Testis (tissue), 2 donors: ENCODE results near the gene EVC.

ENCODE experiments used
- POLR2A ChIP-seq: fragments of 450-650 bp; IDR thresholded peaks from one replicate; pipeline ENCODE4 v1.6.1; 2017; ENCODE audit warnings: antibody characterized with exemption, mild to moderate bottlenecking, moderate library complexity
- TF ChIP-seq, protein P1 (sequence below), 3 experiments: fragments of 450-650 bp in 2 of 3; fragments of 200-600 bp in 1 of 3; sonication (generic) in 1 of 3; IDR thresholded peaks; one replicate each; pipeline ENCODE4 v1.5.1; 2016 to 2019; ENCODE audit warnings: antibody characterized with exemption in 3 of 3, mild to moderate bottlenecking in 2 of 3, moderate library complexity in 1 of 3

DNA sequence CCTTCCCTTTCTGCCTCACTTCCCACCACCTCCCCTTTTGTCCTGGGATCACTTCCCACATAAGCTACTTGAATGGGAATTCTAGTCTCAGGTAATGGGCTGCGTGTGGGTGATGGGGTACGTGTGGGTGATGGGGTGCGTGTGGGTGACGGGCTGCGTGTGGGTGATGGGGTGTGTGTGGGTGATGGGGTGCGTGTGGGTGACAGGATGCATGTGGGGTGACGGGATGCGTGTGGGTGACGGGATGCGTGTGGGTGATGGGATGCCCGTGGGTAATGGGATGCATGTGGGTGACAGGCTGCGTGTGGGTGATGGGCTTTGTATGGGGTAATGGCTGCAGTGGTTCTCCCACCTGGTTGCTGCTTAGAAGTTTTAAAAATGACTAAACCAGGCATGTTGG, 46.2 kb upstream of the EVC start:
- TF ChIP-seq, protein P1, sequence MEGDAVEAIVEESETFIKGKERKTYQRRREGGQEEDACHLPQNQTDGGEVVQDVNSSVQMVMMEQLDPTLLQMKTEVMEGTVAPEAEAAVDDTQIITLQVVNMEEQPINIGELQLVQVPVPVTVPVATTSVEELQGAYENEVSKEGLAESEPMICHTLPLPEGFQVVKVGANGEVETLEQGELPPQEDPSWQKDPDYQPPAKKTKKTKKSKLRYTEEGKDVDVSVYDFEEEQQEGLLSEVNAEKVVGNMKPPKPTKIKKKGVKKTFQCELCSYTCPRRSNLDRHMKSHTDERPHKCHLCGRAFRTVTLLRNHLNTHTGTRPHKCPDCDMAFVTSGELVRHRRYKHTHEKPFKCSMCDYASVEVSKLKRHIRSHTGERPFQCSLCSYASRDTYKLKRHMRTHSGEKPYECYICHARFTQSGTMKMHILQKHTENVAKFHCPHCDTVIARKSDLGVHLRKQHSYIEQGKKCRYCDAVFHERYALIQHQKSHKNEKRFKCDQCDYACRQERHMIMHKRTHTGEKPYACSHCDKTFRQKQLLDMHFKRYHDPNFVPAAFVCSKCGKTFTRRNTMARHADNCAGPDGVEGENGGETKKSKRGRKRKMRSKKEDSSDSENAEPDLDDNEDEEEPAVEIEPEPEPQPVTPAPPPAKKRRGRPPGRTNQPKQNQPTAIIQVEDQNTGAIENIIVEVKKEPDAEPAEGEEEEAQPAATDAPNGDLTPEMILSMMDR (IDR thresholded peaks at IDR 0.05), result no peak
- TF ChIP-seq POLR2A, result no peak
